Measurements from ENCODE around the gene PLEKHM2.
"Not testable (repeated sequence)": the region's sequence is repeated elsewhere in the genome, so short reads cannot be mapped to it uniquely, and the experiment has no call there.

The PLEKHM2 gene

GRCh38 chr1:15690317-15690716 lies 6.2 kb downstream of the PLEKHM2 start:
- TF ChIP-seq, protein P1, sequence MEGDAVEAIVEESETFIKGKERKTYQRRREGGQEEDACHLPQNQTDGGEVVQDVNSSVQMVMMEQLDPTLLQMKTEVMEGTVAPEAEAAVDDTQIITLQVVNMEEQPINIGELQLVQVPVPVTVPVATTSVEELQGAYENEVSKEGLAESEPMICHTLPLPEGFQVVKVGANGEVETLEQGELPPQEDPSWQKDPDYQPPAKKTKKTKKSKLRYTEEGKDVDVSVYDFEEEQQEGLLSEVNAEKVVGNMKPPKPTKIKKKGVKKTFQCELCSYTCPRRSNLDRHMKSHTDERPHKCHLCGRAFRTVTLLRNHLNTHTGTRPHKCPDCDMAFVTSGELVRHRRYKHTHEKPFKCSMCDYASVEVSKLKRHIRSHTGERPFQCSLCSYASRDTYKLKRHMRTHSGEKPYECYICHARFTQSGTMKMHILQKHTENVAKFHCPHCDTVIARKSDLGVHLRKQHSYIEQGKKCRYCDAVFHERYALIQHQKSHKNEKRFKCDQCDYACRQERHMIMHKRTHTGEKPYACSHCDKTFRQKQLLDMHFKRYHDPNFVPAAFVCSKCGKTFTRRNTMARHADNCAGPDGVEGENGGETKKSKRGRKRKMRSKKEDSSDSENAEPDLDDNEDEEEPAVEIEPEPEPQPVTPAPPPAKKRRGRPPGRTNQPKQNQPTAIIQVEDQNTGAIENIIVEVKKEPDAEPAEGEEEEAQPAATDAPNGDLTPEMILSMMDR (IDR thresholded peaks at IDR 0.05; ENCODE audit: low read depth, low read length, missing control alignments): no peak
- H3K4me3 ChIP-seq (replicated peaks; ENCODE audit: low read depth, low read length): no peak overlapping the region
- DNase-seq (ENCODE audit: extremely low read depth, low read depth): no peak

DNA sequence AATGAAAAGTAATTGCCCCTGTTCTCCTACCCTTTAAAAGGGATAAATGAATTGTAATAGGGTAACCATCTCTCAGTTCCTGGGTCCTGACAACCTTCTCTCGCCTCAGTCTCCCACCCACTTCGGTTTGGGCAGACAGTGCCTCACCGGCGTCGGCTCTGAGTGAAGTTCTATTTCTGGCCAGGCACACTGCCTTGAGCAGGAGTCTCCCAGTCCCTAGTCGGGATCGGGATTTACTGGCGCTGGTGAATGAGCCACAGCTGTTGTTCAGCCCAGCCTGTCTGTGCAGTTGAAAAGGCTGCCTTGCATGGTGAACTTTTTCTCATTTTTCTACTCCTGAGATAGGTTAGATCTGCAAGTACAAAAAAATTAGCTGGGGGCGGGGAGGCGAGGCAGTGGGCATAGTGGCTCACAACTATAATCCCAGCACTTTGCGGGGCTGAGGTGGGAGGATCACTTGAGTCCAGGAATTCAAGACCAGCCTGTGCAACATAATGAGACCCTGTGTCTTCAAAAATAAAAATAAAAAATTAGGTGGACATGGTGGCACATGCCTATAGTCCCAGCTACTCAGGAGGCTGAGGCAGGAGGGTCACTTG lies 7.4 kb downstream of the PLEKHM2 start:
- H3K4me3 ChIP-seq (replicated peaks; ENCODE audit: low read depth, low read length): no peak overlapping the region
- no peak for DNase-seq (ENCODE audit: extremely low read depth, low read depth)
- TF ChIP-seq, protein P1 (IDR thresholded peaks at IDR 0.05; ENCODE audit: low read depth, low read length, missing control alignments): no peak

DNA sequence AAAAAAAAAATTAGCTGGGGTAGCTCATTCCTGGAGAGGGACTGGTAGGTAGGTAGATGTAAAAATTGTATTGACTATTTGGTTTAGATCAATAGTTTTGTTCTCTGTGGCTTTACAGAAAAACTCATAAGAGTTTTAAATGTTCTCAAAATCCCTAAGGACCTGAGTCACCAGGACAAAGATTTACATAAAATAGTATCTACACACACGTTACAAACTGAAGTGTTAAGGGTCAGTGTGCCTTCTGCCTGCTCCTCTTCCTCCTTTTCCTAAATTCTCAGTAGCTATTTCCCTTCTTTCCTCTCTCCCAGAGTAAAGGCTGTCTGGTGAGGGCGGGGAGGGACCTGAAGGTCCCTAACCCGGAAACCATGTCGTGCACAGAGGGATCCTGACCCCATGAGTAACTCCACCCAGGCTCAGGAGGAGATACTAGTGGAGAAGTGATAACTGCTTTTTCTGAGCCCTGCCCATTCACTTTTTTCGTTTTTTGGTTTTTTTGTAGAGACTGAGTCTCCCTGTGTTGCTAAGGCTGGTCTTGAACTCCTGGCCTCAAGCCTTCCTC lies 8.1 kb downstream of the PLEKHM2 start:
- DNase-seq (ENCODE audit: extremely low read depth, low read depth): no peak
- TF ChIP-seq, protein P1 (IDR thresholded peaks at IDR 0.05; ENCODE audit: low read depth, low read length, missing control alignments): no peak
- no peak overlapping the region for H3K4me3 ChIP-seq (replicated peaks; ENCODE audit: low read depth, low read length)

DNA sequence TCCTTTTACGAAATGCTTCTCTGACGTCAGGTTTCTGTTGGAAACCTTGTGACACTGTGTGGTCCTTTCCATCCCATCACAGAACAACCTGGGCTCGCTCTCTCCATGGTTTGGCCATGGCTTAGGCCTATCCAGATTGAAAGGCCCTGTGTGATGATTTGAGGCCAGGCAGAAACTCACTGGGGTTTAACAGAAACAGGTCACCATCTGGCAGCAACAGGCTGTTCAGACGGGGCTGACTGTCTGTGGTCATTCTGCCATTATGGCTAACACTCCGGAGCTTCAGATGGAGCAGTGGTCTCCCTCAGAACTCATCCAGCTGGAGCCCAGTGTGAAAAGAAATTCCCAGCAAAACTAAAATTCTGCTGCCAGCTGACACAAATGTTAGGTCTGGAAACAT lies 9.3 kb downstream of the PLEKHM2 start:
- H3K4me3 ChIP-seq (replicated peaks; ENCODE audit: low read depth, low read length): no peak overlapping the region
- TF ChIP-seq, protein P1 (IDR thresholded peaks at IDR 0.05; ENCODE audit: low read depth, low read length, missing control alignments): no peak
- DNase-seq (ENCODE audit: extremely low read depth, low read depth): no peak

- H3K4me3 ChIP-seq (replicated peaks; ENCODE audit: low read depth, low read length): no peak overlapping the region
- TF ChIP-seq, protein P1 (IDR thresholded peaks at IDR 0.05; ENCODE audit: low read depth, low read length, missing control alignments): no peak
- DNase-seq (ENCODE audit: extremely low read depth, low read depth): no peak
Observed at GRCh38 chr1:15696956-15697521, 12.9 kb downstream of the PLEKHM2 start.

DNA sequence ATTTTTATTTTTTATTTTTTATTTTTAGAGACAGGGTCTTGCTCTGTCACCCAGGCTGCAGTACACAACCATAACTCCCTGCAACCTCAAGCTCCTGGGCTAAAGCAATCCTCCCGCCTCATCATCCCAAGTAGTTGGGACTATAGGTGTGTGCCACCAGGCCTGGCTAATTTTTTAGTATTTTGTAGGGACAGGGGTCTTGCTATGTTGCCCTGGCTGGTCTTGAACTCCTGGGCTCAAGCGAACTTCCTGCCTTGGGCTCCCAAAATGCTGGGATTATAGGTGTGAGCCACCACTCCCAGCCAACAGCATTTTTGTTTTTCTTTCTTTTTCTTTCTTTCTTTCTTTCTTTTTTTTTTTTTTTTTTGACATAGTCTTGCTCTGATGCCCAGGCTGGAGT lies 14.1 kb downstream of the PLEKHM2 start:
- TF ChIP-seq, protein P1 (IDR thresholded peaks at IDR 0.05; ENCODE audit: low read depth, low read length, missing control alignments): no peak
- no peak for DNase-seq (ENCODE audit: extremely low read depth, low read depth)
- no peak overlapping the region for H3K4me3 ChIP-seq (replicated peaks; ENCODE audit: low read depth, low read length)

DNA sequence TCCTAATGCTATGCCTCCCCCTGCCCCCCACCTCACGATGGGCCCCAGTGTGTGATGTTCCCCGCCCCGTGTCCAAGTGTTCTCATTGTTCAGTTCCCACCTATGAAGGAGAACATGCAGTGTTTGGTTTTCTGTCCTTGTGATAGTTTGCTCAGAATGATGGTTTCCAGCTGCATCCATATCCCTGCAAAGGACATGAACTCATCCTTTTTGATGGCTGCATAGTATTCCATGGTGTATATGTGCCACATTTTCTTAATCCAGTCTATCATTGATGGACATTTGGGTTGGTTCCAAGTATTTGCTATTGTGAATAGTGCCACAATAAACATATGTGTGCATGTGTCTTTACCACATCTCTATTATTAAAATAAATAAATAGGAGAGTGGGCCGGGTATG lies 15.2 kb downstream of the PLEKHM2 start:
- not testable (repeated sequence) for H3K4me3 ChIP-seq (replicated peaks; ENCODE audit: low read depth, low read length)

More for the DNA sequence above, 15.2 kb downstream of the PLEKHM2 start:
- DNase-seq (ENCODE audit: extremely low read depth, low read depth): not testable (repeated sequence)
